Measurements from ENCODE around the gene MCCC2. TPM values are rescaled to one million over a fixed set of nuclear protein-coding genes. Genes with fewer than 3 reads are reported as not detected.

MCCC2 gene
- total and polyA plus RNA-seq, 2 donors (not counting 1 experiment from before 2014, with no cell fraction given): 25.7 to 49.7 TPM

DNA sequence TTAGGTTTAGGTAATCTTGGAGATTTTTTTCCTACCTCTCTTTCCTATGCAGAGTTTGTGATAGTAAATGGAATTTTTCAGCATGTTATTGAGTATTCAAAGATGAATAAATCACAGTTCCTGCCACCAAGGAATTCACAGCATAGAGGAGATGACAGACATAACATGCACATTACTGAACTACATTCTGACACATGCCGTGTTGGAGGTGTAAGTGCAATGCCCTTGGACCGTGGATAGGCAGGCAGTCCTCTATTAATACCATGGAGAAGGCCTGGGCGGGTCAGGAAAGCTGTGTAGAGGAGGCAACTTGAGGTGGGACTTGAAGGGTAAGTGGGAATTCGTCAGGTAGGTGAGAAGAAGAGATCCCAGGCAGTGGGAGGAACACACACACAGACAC, 43.9 kb downstream of the MCCC2 start:
- Histone ChIP-seq H2AFZ (ENCODE audit: insufficient read depth, low read depth, low read length, poor library complexity, severe bottlenecking) (no peak overlapping the region), H3K4me3 (ENCODE audit: control extremely low read depth in 1 of 5, extremely low read depth in 1 of 5, insufficient read depth in 1 of 5, low read depth in 2 of 5, low read length in 4 of 5) (no peak overlapping the region), H3K27ac (ENCODE audit: low read length in 2 of 2) (no peak overlapping the region), H3K9me3 (ENCODE audit: control extremely low read depth in 1 of 3, control insufficient read depth in 2 of 3, insufficient read depth in 1 of 3, low read length in 2 of 3) (peaks cover 0 to 3% (median 0%) of the 10 kb centered on the region in 3 donors), H3K4me2 (replicated peaks; ENCODE audit: low read depth, low read length, poor library complexity, severe bottlenecking) (no peak overlapping the region), H4K20me1 (ENCODE audit: control insufficient read depth, insufficient read depth, low read length, poor library complexity, severe bottlenecking) (no peaks in the 10 kb centered on the region), H3K27me3 (replicated peaks in 1 of 4; ENCODE audit: control extremely low read depth in 1 of 4, control insufficient read depth in 3 of 4, insufficient read depth in 4 of 4, low read length in 3 of 4) (no peaks in the 10 kb centered on the region), H3K79me2 (ENCODE audit: control insufficient read depth, insufficient read depth, low read length) (no peaks in the 10 kb centered on the region), H3K9ac (ENCODE audit: low read length) (no peak overlapping the region), H3K4me1 (ENCODE audit: control insufficient read depth in 2 of 2, insufficient read depth in 2 of 2, low read length in 2 of 2) (no peaks in the 10 kb centered on the region), H3K36me3 (replicated peaks in 1 of 2; ENCODE audit: control extremely low read depth in 1 of 2, control insufficient read depth in 1 of 2, extremely low read depth in 1 of 2, insufficient read depth in 2 of 2, low read length in 1 of 2) (peaks cover 9 to 46% of the 10 kb centered on the region in 2 experiments)
- Mint-ChIP-seq H3K27me3 (no peaks in the 10 kb centered on the region), H3K27ac (no peak overlapping the region), H3K4me1 (peaks cover 15% of the 10 kb centered on the region), H3K4me3 (no peak overlapping the region), H3K9me3 (ENCODE audit: insufficient read depth) (no peaks in the 10 kb centered on the region)
- POLR2A ChIA-PET: no interaction called here
- intact Hi-C loops (cut with micrococcal nuclease): no loop called here
- no peak for ATAC-seq (ENCODE audit: low read depth)
- no CpG with 5 or more reads among the region's 4 CpGs for WGBS (ENCODE audit: insufficient coverage)
- DNase-seq: no peak
- TF ChIP-seq, protein P1, sequence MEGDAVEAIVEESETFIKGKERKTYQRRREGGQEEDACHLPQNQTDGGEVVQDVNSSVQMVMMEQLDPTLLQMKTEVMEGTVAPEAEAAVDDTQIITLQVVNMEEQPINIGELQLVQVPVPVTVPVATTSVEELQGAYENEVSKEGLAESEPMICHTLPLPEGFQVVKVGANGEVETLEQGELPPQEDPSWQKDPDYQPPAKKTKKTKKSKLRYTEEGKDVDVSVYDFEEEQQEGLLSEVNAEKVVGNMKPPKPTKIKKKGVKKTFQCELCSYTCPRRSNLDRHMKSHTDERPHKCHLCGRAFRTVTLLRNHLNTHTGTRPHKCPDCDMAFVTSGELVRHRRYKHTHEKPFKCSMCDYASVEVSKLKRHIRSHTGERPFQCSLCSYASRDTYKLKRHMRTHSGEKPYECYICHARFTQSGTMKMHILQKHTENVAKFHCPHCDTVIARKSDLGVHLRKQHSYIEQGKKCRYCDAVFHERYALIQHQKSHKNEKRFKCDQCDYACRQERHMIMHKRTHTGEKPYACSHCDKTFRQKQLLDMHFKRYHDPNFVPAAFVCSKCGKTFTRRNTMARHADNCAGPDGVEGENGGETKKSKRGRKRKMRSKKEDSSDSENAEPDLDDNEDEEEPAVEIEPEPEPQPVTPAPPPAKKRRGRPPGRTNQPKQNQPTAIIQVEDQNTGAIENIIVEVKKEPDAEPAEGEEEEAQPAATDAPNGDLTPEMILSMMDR (IDR thresholded peaks at IDR 0.05): no peak
- TF ChIP-seq EZH2 (IDR thresholded peaks at IDR 0.05; ENCODE audit: borderline replicate concordance, insufficient read depth, low read depth, low read length, poor library complexity, severe bottlenecking): no peak
- CTCF ChIA-PET: no interaction called here

DNA sequence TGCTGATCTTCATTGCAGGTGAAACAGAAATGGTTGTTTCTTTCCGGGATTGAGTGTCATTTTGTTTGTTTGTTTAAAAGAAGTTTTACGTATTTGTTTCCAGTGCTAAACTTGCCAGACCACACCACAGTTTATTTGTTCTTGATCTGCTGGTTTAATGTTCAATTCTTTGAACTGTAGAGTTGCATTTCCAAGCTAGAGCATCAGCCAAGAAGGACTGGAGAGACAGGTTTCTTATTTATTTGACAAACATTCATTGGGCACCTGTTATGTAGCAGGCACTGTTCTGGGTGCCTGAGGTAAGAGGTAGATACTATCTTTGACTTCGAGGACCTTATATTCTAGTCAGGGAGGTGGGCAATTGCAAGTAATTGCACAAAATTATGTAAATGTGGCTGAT, 45.0 kb downstream of the MCCC2 start:
- Histone ChIP-seq H3K27me3 (replicated peaks in 1 of 4; ENCODE audit: control extremely low read depth in 1 of 4, control insufficient read depth in 3 of 4, insufficient read depth in 4 of 4, low read length in 3 of 4) (no peaks in the 10 kb centered on the region), H3K79me2 (ENCODE audit: control insufficient read depth, insufficient read depth, low read length) (no peaks in the 10 kb centered on the region), H3K27ac (ENCODE audit: low read length in 2 of 2) (no peak overlapping the region), H3K4me1 (ENCODE audit: control insufficient read depth in 2 of 2, insufficient read depth in 2 of 2, low read length in 2 of 2) (no peaks in the 10 kb centered on the region), H3K4me3 (ENCODE audit: control extremely low read depth in 1 of 5, extremely low read depth in 1 of 5, insufficient read depth in 1 of 5, low read depth in 2 of 5, low read length in 4 of 5) (no peak overlapping the region), H2AFZ (ENCODE audit: insufficient read depth, low read depth, low read length, poor library complexity, severe bottlenecking) (no peak overlapping the region), H3K4me2 (replicated peaks; ENCODE audit: low read depth, low read length, poor library complexity, severe bottlenecking) (no peak overlapping the region), H3K9me3 (ENCODE audit: control extremely low read depth in 1 of 3, control insufficient read depth in 2 of 3, insufficient read depth in 1 of 3, low read length in 2 of 3) (no peaks in the 10 kb centered on the region), H3K36me3 (replicated peaks in 1 of 2; ENCODE audit: control extremely low read depth in 1 of 2, control insufficient read depth in 1 of 2, extremely low read depth in 1 of 2, insufficient read depth in 2 of 2, low read length in 1 of 2) (peaks cover 10 to 39% of the 10 kb centered on the region in 2 experiments), H4K20me1 (ENCODE audit: control insufficient read depth, insufficient read depth, low read length, poor library complexity, severe bottlenecking) (no peaks in the 10 kb centered on the region), H3K9ac (ENCODE audit: low read length) (no peak overlapping the region)
- 100% methylated on average over 1 of the region's 3 CpGs for WGBS (ENCODE audit: insufficient coverage)
- POLR2A ChIA-PET: no interaction called here
- ATAC-seq (ENCODE audit: low read depth): no peak
- H3K9me3 Mint-ChIP-seq (ENCODE audit: insufficient read depth): no peaks in the 10 kb centered on the region
- CTCF ChIA-PET: no interaction called here
- no peaks in the 10 kb centered on the region for H3K27me3 Mint-ChIP-seq
- intact Hi-C loops (cut with micrococcal nuclease): no loop called here
- H3K4me1 Mint-ChIP-seq: peaks cover 15% of the 10 kb centered on the region
- DNase-seq: no peak
- H3K27ac Mint-ChIP-seq: no peak overlapping the region
- H3K4me3 Mint-ChIP-seq: no peak overlapping the region
- no peak for TF ChIP-seq EZH2 (IDR thresholded peaks at IDR 0.05; ENCODE audit: borderline replicate concordance, insufficient read depth, low read depth, low read length, poor library complexity, severe bottlenecking)
- TF ChIP-seq, protein P1 (IDR thresholded peaks at IDR 0.05): no peak

Measured in B cell (primary cell).